Liver (tissue), 9 donors: ENCODE data around the gene RIOX2. TPM values are rescaled to one million over a fixed set of nuclear protein-coding genes. Genes with fewer than 3 reads are reported as not detected.

Experiments
- DNase-seq: peaks from one replicate; pipeline ENCODE4 v3.0.0-alpha.2; 2017; ENCODE audit warnings: low spot score
- H3K27ac ChIP-seq, 2 donors: one replicate each; pipeline ENCODE4 v1.7.0; 2013; ENCODE audit warnings: inconsistent platforms in 2 of 2, low read length in 2 of 2, control low read depth in 1 of 2, low read depth in 1 of 2, mild to moderate bottlenecking in 1 of 2
- H3K27me3 ChIP-seq, 4 donors: one replicate each; pipeline versions ENCODE4 v1.6.1 to v1.7.0; 2013; ENCODE audit warnings: low read length in 3 of 4, inconsistent platforms in 1 of 4, mild to moderate bottlenecking in 1 of 4, moderate library complexity in 1 of 4; ENCODE audit not compliant: control insufficient read depth in 4 of 4, insufficient read depth in 4 of 4
- H3K36me3 ChIP-seq, 4 donors: one replicate each; pipeline versions ENCODE4 v1.6.1 to v1.7.0; 2013; ENCODE audit warnings: low read length in 3 of 4, mild to moderate bottlenecking in 3 of 4, low read depth in 1 of 4, moderate library complexity in 1 of 4; ENCODE audit not compliant: control insufficient read depth in 4 of 4, insufficient read depth in 3 of 4
- H3K4me1 ChIP-seq, 4 donors: one replicate each; pipeline versions ENCODE4 v1.6.1 to v1.7.0; 2013; ENCODE audit warnings: low read length in 3 of 4, mild to moderate bottlenecking in 3 of 4, moderate library complexity in 1 of 4; ENCODE audit not compliant: control insufficient read depth in 4 of 4, insufficient read depth in 4 of 4
- H3K4me3 ChIP-seq, 3 donors: one replicate each; pipeline versions ENCODE4 v1.6.1 to v1.7.0; 2013; ENCODE audit warnings: low read length in 3 of 3, control low read depth in 1 of 3, low read depth in 1 of 3, mild to moderate bottlenecking in 1 of 3
- H3K9ac ChIP-seq, 2 donors: one replicate each; pipeline ENCODE4 v1.7.0; 2013; ENCODE audit warnings: low read length in 2 of 2, mild to moderate bottlenecking in 2 of 2, moderate library complexity in 2 of 2, control low read depth in 1 of 2, low read depth in 1 of 2
- H3K9me3 ChIP-seq, 4 donors: one replicate each; pipeline versions ENCODE4 v1.6.1 to v1.7.0; 2013; ENCODE audit warnings: low read length in 3 of 4; ENCODE audit not compliant: control insufficient read depth in 4 of 4
- EGR1 ChIP-seq, 2 donors: IDR thresholded peaks; 2 replicates each; pipeline ENCODE4 v1.6.1; 2016 to 2018; ENCODE audit warnings: antibody characterized with exemption in 2 of 2, low read depth in 2 of 2
- FOXA2 ChIP-seq: IDR thresholded peaks from 2 replicates; pipeline ENCODE4 v1.6.1; 2016; ENCODE audit warnings: antibody characterized with exemption
- GABPA ChIP-seq, 2 donors: IDR thresholded peaks in 1 of 2; conservative IDR thresholded peaks in 1 of 2; 2 replicates each; pipeline ENCODE4 v1.6.1; 2016; ENCODE audit warnings: antibody characterized with exemption in 2 of 2, mild to moderate bottlenecking in 1 of 2, moderate library complexity in 1 of 2
- HNF4A ChIP-seq, 2 donors: conservative IDR thresholded peaks; 2 replicates each; pipeline ENCODE4 v1.6.1; 2016; ENCODE audit warnings: antibody characterized with exemption in 2 of 2, mild to moderate bottlenecking in 2 of 2
- MAX ChIP-seq: IDR thresholded peaks from 2 replicates; pipeline ENCODE4 v1.6.1; 2016; ENCODE audit warnings: antibody characterized with exemption
- NR2F2 ChIP-seq: IDR thresholded peaks from 2 replicates; pipeline ENCODE4 v1.6.1; 2016; ENCODE audit warnings: antibody characterized with exemption
- RAD21 ChIP-seq, 2 donors: IDR thresholded peaks; 2 replicates each; pipeline ENCODE4 v1.6.1; 2016; ENCODE audit warnings: antibody characterized with exemption in 2 of 2, mild to moderate bottlenecking in 2 of 2
- REST ChIP-seq: IDR thresholded peaks from 2 replicates; pipeline ENCODE4 v1.6.1; 2016; ENCODE audit warnings: antibody characterized with exemption, mild to moderate bottlenecking
- RXRA ChIP-seq, 2 donors: IDR thresholded peaks; 2 replicates each; pipeline ENCODE4 v1.6.1; 2017 to 2018; ENCODE audit warnings: antibody characterized with exemption in 2 of 2, mild to moderate bottlenecking in 1 of 2
- SP1 ChIP-seq: IDR thresholded peaks from 2 replicates; pipeline ENCODE4 v1.6.1; 2018; ENCODE audit warnings: antibody characterized with exemption, mild to moderate bottlenecking
- TAF1 ChIP-seq: conservative IDR thresholded peaks from 2 replicates; pipeline ENCODE4 v1.6.1; 2016; ENCODE audit warnings: antibody characterized with exemption, mild to moderate bottlenecking
- YY1 ChIP-seq: IDR thresholded peaks from 2 replicates; pipeline ENCODE4 v1.6.1; 2016; ENCODE audit warnings: antibody characterized with exemption, mild to moderate bottlenecking
- WGBS: extraction: QIAGEN DNeasy Blood & Tissue Kit; methylation state at CpG from one replicate; pipeline ENCODE4 v1.1.7; 2013; 5-methylcytosine and 5-hydroxymethylcytosine counted together
- polyA plus RNA-seq, 2 donors: library from polyadenylated mRNA; stranded (reverse) in 1 of 2; unstranded in 1 of 2; fragments of 200-250 nt in 1 of 2; fragments of >200 nt in 1 of 2; fragmentation: Nextera tagmentation in 1 of 2; extraction: Ambion mirVana in 1 of 2; gene quantifications; one replicate each; pipeline versions ENCODE4 v1.2.1 to v1.2.3, GENCODE V29; 2013 to 2015
- total RNA-seq, 2 donors: library from RNA; depleted of rRNA; stranded (reverse); fragments of >200 nt; gene quantifications; one replicate each; pipeline ENCODE4 v1.2.3, GENCODE V29; 2014
- donor health status: healthy.
- donor health status: healthy.
- donor health status: healthy.
- donor health status: healthy.
- donor health status: healthy.

RIOX2 gene
- total RNA-seq (10 to 100 TPM in 1 of 2 donors, 1 to 10 TPM in 1; 8.2 to 19.9 TPM), polyA plus RNA-seq (10 to 100 TPM in 1 of 2 donors, 1 to 10 TPM in 1; 9.9 to 12.0 TPM)

GRCh38 chr3:97971679-97972567 lies at the start of gene RIOX2:
RIOX2 (minus strand) TSS chr3:97972431; CDS start chr3:97967593, 4,838 bp downstream.
- under 1% methylated on average over 82 of the region's 82 CpGs for WGBS
- DNase-seq, result peak; percentile 63
- peak within 1 kb of the TSS; percentile 78 to 79 for H3K9ac ChIP-seq
- H3K27me3 ChIP-seq, result no peaks in the 10 kb centered on the region
- H3K36me3 ChIP-seq, result peaks cover 0 to under 1% (median 0%) of the 10 kb centered on the region in 4 donors
- no peaks in the 10 kb centered on the region for H3K9me3 ChIP-seq
- peaks cover 0 to 20% (median 4%) of the 10 kb centered on the region in 4 donors for H3K4me1 ChIP-seq
- TF ChIP-seq EGR1 (IDR thresholded peaks at IDR 0.05; ENCODE audit: low read depth in 2 of 2) (no peak), HNF4A (conservative IDR thresholded peaks at IDR 0.05) (peak; percentile 18 to 26), YY1 (peak; percentile 55), SP1 (peak; percentile 32), RAD21 (IDR thresholded peaks at IDR 0.05) (peak; percentile 5 to 13), NR2F2 (no peak), TAF1 (no peak), RXRA (IDR thresholded peaks at IDR 0.05) (peak in 1 of 2 donors; percentile 15), MAX (peak; percentile 83), FOXA2 (no peak)
- peak within 1 kb of the TSS; percentile 70 to 93 (median 75) for H3K4me3 ChIP-seq
- peak within 1 kb of the TSS; percentile 67 to 89 for H3K27ac ChIP-seq

GRCh38 chr3:98020412-98020811 lies 48.2 kb upstream of the RIOX2 start:
- Histone ChIP-seq H3K27me3 (no peaks in the 10 kb centered on the region), H3K4me1 (no peaks in the 10 kb centered on the region), H3K9me3 (no peaks in the 10 kb centered on the region), H3K4me3 (no peak overlapping the region), H3K27ac (no peak overlapping the region), H3K9ac (no peak overlapping the region), H3K36me3 (no peaks in the 10 kb centered on the region)
- DNase-seq, result no peak
- WGBS, result 95% methylated on average over 4 of the region's 4 CpGs
- no peak for TF ChIP-seq SP1
- TF ChIP-seq YY1, result no peak
- TF ChIP-seq TAF1, result no peak
- TF ChIP-seq REST, result no peak
- TF ChIP-seq EGR1 (IDR thresholded peaks at IDR 0.05; ENCODE audit: low read depth in 2 of 2), result no peak
- no peak for TF ChIP-seq MAX
- TF ChIP-seq HNF4A (conservative IDR thresholded peaks at IDR 0.05), result no peak
- TF ChIP-seq RAD21 (IDR thresholded peaks at IDR 0.05), result no peak
- TF ChIP-seq FOXA2, result no peak
- TF ChIP-seq GABPA (IDR thresholded peaks at IDR 0.05 in 1 of 2, conservative IDR thresholded peaks at IDR 0.05 in 1 of 2), result no peak
